Epithelial cell of proximal tubule (primary cell): ENCODE results near the gene MRPS27. TPM values are rescaled to one million over a fixed set of nuclear protein-coding genes. Genes with fewer than 3 reads are reported as not detected.

Experiments used
- DNase-seq: peaks from one replicate; pipeline ENCODE4 v3.0.0-alpha.2; 2011; ENCODE audit warnings: low read depth
- H3K4me3 ChIP-seq: 2 replicates; pipeline ENCODE4 v1.5.1; 2011; ENCODE audit warnings: low read depth, mild to moderate bottlenecking, low read length
- total RNA-seq: library from RNA; depleted of rRNA; stranded (reverse); fragments of >200 nt; gene quantifications from 2 replicates; pipeline ENCODE4 v1.2.3, GENCODE V29; 2015
- TF ChIP-seq, protein P1 (sequence below): conservative IDR thresholded peaks from 2 replicates; pipeline ENCODE4 v1.5.1; 2012; ENCODE audit warnings: low read depth, mild to moderate bottlenecking, low read length

Gene MRPS27
- total RNA-seq, 1 donor from 2014 or later, result 54.4 TPM

DNA sequence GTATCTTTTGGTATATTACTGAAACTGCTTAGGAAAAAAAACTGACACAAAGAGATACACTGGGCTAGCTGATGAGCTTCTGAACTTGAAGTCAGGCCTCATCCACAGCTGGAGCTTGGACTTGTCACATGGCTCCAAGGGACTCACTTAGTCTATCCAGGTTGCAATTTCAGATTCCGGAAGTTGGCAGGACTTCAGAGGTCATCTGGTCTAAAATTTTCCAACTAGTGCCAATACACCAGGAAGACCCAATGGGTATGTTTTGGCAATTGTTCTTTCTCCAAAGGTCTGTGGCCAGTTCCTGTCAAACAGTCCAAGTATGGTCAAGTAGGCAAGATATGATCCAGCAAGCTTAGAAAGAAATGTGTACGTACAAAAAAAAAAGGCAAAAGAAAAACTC lies 36.7 kb downstream of the MRPS27 start:
- no peak overlapping the region for H3K4me3 ChIP-seq
- TF ChIP-seq, protein P1, sequence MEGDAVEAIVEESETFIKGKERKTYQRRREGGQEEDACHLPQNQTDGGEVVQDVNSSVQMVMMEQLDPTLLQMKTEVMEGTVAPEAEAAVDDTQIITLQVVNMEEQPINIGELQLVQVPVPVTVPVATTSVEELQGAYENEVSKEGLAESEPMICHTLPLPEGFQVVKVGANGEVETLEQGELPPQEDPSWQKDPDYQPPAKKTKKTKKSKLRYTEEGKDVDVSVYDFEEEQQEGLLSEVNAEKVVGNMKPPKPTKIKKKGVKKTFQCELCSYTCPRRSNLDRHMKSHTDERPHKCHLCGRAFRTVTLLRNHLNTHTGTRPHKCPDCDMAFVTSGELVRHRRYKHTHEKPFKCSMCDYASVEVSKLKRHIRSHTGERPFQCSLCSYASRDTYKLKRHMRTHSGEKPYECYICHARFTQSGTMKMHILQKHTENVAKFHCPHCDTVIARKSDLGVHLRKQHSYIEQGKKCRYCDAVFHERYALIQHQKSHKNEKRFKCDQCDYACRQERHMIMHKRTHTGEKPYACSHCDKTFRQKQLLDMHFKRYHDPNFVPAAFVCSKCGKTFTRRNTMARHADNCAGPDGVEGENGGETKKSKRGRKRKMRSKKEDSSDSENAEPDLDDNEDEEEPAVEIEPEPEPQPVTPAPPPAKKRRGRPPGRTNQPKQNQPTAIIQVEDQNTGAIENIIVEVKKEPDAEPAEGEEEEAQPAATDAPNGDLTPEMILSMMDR, result no peak
- DNase-seq, result no peak

DNA sequence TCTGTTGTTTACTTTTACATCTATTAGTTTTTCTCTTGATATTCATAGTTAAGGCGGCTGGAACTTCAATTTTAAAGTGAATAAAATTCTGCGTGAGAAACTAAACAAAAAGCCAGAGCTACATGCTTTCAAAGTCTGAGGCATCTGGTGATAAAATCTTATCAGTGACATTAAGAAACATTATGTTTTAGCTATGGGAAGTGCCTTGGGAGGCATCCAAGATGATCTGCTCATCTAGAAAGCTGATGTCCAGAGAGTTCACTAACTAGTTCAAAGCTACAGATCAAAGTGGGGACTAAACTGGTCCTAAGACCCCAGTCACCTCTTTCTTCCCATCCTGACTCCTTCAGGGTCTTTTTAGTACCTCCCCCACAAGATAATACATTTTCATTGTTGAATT lies 37.2 kb downstream of the MRPS27 start:
- no peak for DNase-seq
- TF ChIP-seq, protein P1, result no peak
- no peak overlapping the region for H3K4me3 ChIP-seq

DNA sequence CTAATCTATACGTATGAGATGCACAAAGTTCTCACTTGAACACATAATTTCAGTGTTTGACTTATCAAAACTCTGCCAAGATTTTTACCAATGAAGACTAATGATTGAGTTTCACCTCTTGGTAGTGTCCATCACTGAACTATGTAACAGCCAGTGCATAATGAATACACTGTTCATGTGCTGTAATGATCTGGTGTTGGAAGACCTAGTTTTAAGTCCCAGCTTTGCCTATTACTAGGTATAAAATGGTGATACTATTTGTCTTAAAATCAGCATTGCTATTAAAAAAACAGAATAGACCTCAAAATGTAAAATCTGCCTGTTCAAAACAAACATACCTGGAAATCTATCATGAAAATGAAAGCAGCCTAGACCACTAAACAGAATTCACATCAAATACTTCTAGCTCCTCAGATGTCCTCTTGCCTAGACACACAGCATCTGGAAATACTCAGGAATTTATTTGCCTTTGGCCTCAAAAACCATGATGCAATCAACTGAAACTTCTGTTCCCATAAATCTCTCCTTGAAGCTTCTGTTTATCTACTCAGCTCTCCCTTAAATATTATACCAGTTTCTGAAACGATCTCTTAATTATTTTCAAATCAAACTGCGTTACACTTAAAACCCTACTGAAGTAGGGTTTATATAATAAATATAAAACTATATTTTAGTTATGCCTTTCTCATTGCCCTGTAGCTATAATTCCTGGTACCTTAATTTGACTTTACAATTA lies 38.1 kb downstream of the MRPS27 start:
- no peak for DNase-seq
- H3K4me3 ChIP-seq, result no peak overlapping the region
- TF ChIP-seq, protein P1, result no peak

DNA sequence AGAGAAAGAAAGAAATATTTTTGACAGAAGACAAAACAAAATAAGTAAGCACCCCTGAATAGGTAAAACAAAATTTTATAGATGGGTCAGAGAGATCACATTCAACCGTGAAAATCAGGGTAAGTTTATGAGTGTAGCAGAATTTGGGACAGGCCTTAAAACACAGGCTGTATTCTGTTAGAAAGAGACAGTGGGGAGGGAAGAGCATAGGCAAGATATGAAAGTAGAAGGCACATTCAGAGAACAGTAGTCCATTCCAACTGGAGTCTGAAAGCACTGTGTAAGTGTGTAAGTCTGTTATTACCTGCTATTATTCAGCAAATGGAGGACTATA lies 38.6 kb downstream of the MRPS27 start:
- TF ChIP-seq, protein P1, result no peak
- no peak overlapping the region for H3K4me3 ChIP-seq
- no peak for DNase-seq

DNA sequence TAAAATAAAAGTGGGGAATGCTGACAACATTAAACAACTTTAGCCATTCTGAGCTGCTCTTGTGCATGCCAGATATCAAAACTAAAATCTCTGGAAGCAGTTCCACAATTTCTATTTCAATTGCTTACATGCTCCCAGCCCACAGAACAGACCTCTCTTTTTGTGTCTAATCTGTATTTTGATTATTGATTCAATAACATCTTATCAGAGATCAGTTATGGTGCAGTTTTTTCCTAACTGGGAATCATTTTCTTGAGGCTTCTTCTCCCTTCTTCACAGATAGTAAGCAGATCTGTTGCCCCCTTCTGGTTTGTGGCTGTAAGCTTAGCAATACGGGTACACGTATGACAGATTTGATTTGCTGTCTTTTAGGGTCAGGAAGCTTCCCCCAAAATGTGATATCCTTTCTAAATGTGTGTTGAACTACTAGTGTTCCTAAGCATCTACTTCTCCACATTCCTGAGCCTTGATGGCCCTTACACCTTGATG lies 39.4 kb downstream of the MRPS27 start:
- DNase-seq, result no peak
- no peak overlapping the region for H3K4me3 ChIP-seq
- TF ChIP-seq, protein P1, result peak; percentile 62

DNA sequence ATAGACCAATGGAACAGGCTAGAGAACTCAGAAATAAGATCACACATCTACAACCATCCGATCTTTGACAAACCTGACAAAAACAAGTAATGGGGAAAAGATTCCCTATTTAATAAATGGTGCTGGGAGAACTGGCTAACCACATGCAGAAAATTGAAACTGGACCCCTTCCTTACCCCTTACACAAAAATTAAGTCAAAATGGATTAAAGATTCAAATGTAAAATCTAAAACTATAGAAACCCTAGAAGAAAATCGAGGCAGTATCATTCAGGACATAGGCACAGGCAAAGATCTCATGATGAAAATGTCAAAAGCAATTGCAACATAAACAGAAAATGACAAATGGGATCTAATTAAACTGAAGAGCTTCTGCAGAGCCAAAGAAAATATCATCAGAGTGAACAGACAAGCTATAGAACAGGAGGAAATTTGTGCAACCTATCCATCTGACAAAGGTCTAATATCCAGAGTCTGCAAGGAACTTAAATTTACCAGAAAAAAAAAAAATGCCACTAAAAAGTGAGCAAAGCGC lies 43.8 kb downstream of the MRPS27 start:
- DNase-seq, result no peak
- H3K4me3 ChIP-seq, result no peak overlapping the region
- TF ChIP-seq, protein P1, result no peak

DNA sequence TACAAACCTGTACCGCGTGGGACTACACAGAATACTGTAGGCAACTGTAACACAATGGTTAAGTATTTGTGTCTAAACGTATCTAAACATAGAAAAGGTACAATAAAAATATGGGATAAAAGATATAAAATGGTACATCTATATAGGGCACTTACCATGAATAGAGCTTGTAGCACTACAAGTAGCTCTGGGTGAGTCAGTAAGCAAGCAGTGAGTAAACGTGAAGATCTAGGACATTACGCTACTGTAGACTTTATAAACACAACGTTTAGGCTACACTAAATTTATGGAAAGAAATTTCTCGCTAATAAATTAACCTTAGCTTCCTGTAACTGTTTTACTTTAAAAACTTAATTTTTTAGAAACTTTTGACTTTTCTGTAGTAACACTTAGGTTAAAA lies 46.5 kb downstream of the MRPS27 start:
- DNase-seq, result no peak
- TF ChIP-seq, protein P1, result no peak
- H3K4me3 ChIP-seq, result no peak overlapping the region
